K562 (cell line): ENCODE results near the gene NFRKB. TPM values are rescaled to one million over a fixed set of nuclear protein-coding genes. Genes with fewer than 3 reads are reported as not detected.

Source experiments
- ARID1B ChIP-seq: fragments of 450-650 bp; IDR thresholded peaks from 2 replicates; pipeline ENCODE4 v1.6.1; 2016; ENCODE audit warnings: antibody characterized with exemption, mild to moderate bottlenecking, inconsistent platforms
- CC2D1A ChIP-seq: fragments of 450-650 bp; IDR thresholded peaks from 2 replicates; pipeline ENCODE4 v1.6.1; 2017; ENCODE audit warnings: mild to moderate bottlenecking
- ELF1 ChIP-seq: fragments of 200-800 bp; sonication (Bioruptor generic); IDR thresholded peaks from 2 replicates; pipeline ENCODE4 v1.6.1; 2016; ENCODE audit warnings: missing genetic modification characterization, missing compliant biosample characterization
- ERF ChIP-seq: fragments of 450-650 bp; formaldehyde crosslinking; IDR thresholded peaks from 2 replicates; pipeline ENCODE4 v1.4.0; 2020; ENCODE audit warnings: mild to moderate bottlenecking, mixed read lengths
- GATA2 ChIP-seq: sonication (generic); formaldehyde crosslinking; IDR thresholded peaks from 2 replicates; pipeline ENCODE4 v1.4.0; 2020; ENCODE audit warnings: mild to moderate bottlenecking, missing genetic modification reagents
- LCOR ChIP-seq: sonication (generic); formaldehyde crosslinking; IDR thresholded peaks from 2 replicates; pipeline ENCODE4 v1.8.0; 2022; ENCODE audit warnings: mild to moderate bottlenecking, missing genetic modification reagents
- NONO ChIP-seq, 2 experiments: fragments of 200-400 bp in 1 of 2; fragments of 450-650 bp in 1 of 2; formaldehyde crosslinking in 1 of 2; IDR thresholded peaks; 2 replicates each; pipeline ENCODE4 v1.6.1; 2017; ENCODE audit warnings: low read depth in 2 of 2, mild to moderate bottlenecking in 2 of 2, moderate library complexity in 2 of 2, low read length in 1 of 2
- PRDM10 ChIP-seq: fragments of 450-650 bp; IDR thresholded peaks from 2 replicates; pipeline ENCODE4 v1.6.1; 2018; ENCODE audit not compliant: partially characterized antibody
- RBM22 ChIP-seq: fragments of 200-400 bp; formaldehyde crosslinking; IDR thresholded peaks from 2 replicates; pipeline ENCODE4 v1.6.1; 2018; ENCODE audit warnings: low read length, low read depth; ENCODE audit not compliant: poor library complexity, severe bottlenecking
- SAFB2 ChIP-seq: fragments of 200-400 bp; formaldehyde crosslinking; IDR thresholded peaks from 2 replicates; pipeline ENCODE4 v1.6.1; 2018; ENCODE audit warnings: borderline replicate concordance, low read length, low read depth, moderate library complexity; ENCODE audit not compliant: severe bottlenecking
- SIN3B ChIP-seq: fragments of 450-650 bp; IDR thresholded peaks from 2 replicates; pipeline ENCODE4 v1.6.1; 2017; ENCODE audit warnings: low read depth, mild to moderate bottlenecking, moderate library complexity
- SRF ChIP-seq, 2 experiments: fragments of 250-450, 450-650 bp in 1 of 2; sonication (Bioruptor Pico) in 1 of 2; sonication (generic) in 1 of 2; formaldehyde crosslinking; IDR thresholded peaks; 2 replicates each; pipeline versions ENCODE4 v1.5.0 to v1.5.1; 2020 to 2022; ENCODE audit warnings: mild to moderate bottlenecking in 1 of 2, missing genetic modification reagents in 1 of 2
- STAT5A ChIP-seq: IDR thresholded peaks from 2 replicates; pipeline ENCODE4 v1.6.1; 2012; ENCODE audit warnings: low read length, inconsistent platforms, borderline replicate concordance
- TEAD4 ChIP-seq, 2 experiments: sonication (generic) in 1 of 2; formaldehyde crosslinking in 1 of 2; IDR thresholded peaks; 2 replicates each; pipeline versions ENCODE4 v1.6.1 to v1.8.0; 2012 to 2022; ENCODE audit warnings: borderline replicate concordance in 1 of 2, inconsistent platforms in 1 of 2, low read length in 1 of 2, mild to moderate bottlenecking in 1 of 2, missing genetic modification reagents in 1 of 2
- ZBTB7A ChIP-seq: IDR thresholded peaks from 2 replicates; pipeline ENCODE4 v1.6.1; 2011; ENCODE audit warnings: low read depth, mild to moderate bottlenecking, low read length, moderate library complexity, borderline replicate concordance; ENCODE audit not compliant: control insufficient read depth
- ZNF23 ChIP-seq: fragments of 250-450 bp; sonication (Bioruptor Pico); IDR thresholded peaks from 2 replicates; pipeline ENCODE4 v1.4.0; 2020; ENCODE audit warnings: mild to moderate bottlenecking
- ZNF408 ChIP-seq: fragments of 250-450 bp; sonication (Bioruptor Pico); IDR thresholded peaks from 2 replicates; pipeline ENCODE4 v1.4.0; 2020; ENCODE audit warnings: low read depth, mild to moderate bottlenecking, moderate library complexity
- ZNF561 ChIP-seq: fragments of 450-650 bp; formaldehyde crosslinking; conservative IDR thresholded peaks from 2 replicates; pipeline ENCODE4 v1.4.0; 2020; ENCODE audit warnings: mild to moderate bottlenecking, moderate library complexity
- ZNF586 ChIP-seq: fragments of 450-650 bp; formaldehyde crosslinking; conservative IDR thresholded peaks from 2 replicates; pipeline ENCODE4 v1.4.0; 2020; ENCODE audit warnings: mild to moderate bottlenecking, moderate library complexity
- polyA plus RNA-seq, 8 experiments: library from polyadenylated mRNA; depleted of rRNA in 4 of 8; stranded (reverse) in 5 of 8; unstranded in 3 of 8; fragments of >200 nt; fragmentation: Nextera tagmentation in 2 of 8; fragmentation: Illumina TruSeq in 1 of 8; extraction: Ambion mirVana in 2 of 8; extraction: Trizol in 1 of 8; gene quantifications; 2 replicates each; pipeline versions ENCODE4 v1.2.1 to v1.2.3, GENCODE V29; 2011 to 2014; ENCODE audit warnings: inconsistent platforms in 1 of 8, missing spikeins in 1 of 8
- total RNA-seq, 7 experiments: library from RNA; depleted of rRNA in 6 of 7; stranded (reverse); fragments of >200 nt in 6 of 7; fragmentation: Illumina TruSeq in 2 of 7; extraction: Trizol in 2 of 7; gene quantifications; 2 replicates each; pipeline versions ENCODE4 v1.2.1 to v1.2.3, GENCODE V29; 2011 to 2021; ENCODE audit warnings: low replicate concordance in 1 of 7
- TF ChIP-seq, protein P1 (sequence below): fragments of 450-650 bp; IDR thresholded peaks from 2 replicates; pipeline ENCODE4 v1.6.1; 2016; ENCODE audit warnings: borderline replicate concordance
- TF ChIP-seq, protein P2 (sequence below): fragments of 250-450 bp; sonication (Bioruptor Pico); IDR thresholded peaks from 2 replicates; pipeline ENCODE4 v1.9.0; 2021; ENCODE audit warnings: mild to moderate bottlenecking

Gene NFRKB
- total and polyA plus RNA-seq, 9 of the 15 experiments (the other 6 are each of a cell fraction or from before 2014, with no cell fraction given) = 7.1 to 42.6 (median 23.9) TPM

- TF ChIP-seq GATA2 (CRISPR knock-in tag) (no peak), ERF (CRISPR knock-in tag) (0 out of 2 replicates have a peak, but pooled peaks have one; percentile 37), ZNF408 (CRISPR knock-in tag) (no peak), ZNF561 (CRISPR knock-in tag) (no peak), TEAD4 (IDR thresholded peaks at IDR 0.05; ENCODE audit: low read length) (no peak), TEAD4 (CRISPR knock-in tag; IDR thresholded peaks at IDR 0.05; ENCODE audit: borderline replicate concordance) (no peak), NONO (IDR thresholded peaks at IDR 0.05; ENCODE audit: low read depth in 2 of 2, low read length in 1 of 2) (peak in 1 of 2 experiments; percentile 47; a peak in 2 of 4 replicates), RBM22 (peak; percentile 34), ARID1B (no peak), STAT5A (no peak), PRDM10 (no peak), ELF1 (tag) (no peak), CC2D1A (no peak), ZNF586 (CRISPR knock-in tag) (no peak), SIN3B (no peak), ZBTB7A (peak; percentile 69; the same call in 1 of the 2 replicates), LCOR (CRISPR knock-in tag) (no peak), ZNF23 (0 out of 2 replicates have a peak, but pooled peaks have one; percentile 20), SAFB2 (no peak), SRF (CRISPR knock-in tag; IDR thresholded peaks at IDR 0.05) (no peak)
- TF ChIP-seq, protein P1, sequence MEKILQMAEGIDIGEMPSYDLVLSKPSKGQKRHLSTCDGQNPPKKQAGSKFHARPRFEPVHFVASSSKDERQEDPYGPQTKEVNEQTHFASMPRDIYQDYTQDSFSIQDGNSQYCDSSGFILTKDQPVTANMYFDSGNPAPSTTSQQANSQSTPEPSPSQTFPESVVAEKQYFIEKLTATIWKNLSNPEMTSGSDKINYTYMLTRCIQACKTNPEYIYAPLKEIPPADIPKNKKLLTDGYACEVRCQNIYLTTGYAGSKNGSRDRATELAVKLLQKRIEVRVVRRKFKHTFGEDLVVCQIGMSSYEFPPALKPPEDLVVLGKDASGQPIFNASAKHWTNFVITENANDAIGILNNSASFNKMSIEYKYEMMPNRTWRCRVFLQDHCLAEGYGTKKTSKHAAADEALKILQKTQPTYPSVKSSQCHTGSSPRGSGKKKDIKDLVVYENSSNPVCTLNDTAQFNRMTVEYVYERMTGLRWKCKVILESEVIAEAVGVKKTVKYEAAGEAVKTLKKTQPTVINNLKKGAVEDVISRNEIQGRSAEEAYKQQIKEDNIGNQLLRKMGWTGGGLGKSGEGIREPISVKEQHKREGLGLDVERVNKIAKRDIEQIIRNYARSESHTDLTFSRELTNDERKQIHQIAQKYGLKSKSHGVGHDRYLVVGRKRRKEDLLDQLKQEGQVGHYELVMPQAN = peak; percentile 46; the same call in 1 of the 2 replicates
- TF ChIP-seq, protein P2, sequence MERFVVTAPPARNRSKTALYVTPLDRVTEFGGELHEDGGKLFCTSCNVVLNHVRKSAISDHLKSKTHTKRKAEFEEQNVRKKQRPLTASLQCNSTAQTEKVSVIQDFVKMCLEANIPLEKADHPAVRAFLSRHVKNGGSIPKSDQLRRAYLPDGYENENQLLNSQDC (CRISPR knock-in tag) = no peak
Observed at GRCh38 chr11:129895126-129896041, at the start of gene NFRKB (continued).
